ENCODE data around the gene PITPNC1.

DNA sequence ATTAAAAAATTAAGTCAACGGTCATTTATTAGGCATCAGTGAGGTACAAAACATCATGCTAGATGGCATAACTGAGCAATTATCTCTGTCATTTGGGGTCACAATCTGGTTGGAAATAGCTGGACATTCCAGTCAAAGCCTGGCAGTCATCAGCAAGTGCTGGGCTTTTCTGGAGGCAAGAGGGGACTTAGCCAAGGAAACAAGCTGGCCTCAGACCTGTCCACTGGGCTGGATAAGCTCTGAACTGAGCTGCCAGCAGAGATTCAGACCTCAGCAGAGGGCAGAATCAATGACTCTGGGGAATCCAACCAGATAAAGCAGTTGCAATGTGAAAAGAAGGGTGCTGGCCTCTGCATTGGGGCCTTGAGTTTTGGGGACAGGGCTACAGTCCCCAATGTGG, 178.8 kb downstream of the PITPNC1 start:
- TF ChIP-seq CTCF (IDR thresholded peaks at IDR 0.05) (no peak), EZH2 (IDR thresholded peaks at IDR 0.05; ENCODE audit: borderline replicate concordance, insufficient read depth, low read depth, low read length, poor library complexity, severe bottlenecking) (no peak)
